Ovary (tissue), 9 donors: ENCODE data around the gene DNMT3L. TPM values are rescaled to one million over a fixed set of nuclear protein-coding genes. Genes with fewer than 3 reads are reported as not detected.
A peak's percentile ranks its signal among the peaks of the same experiment; 100 is the strongest.

Experiments
- DNase-seq, 5 donors: peaks; one replicate each; pipeline ENCODE4 v3.0.0-alpha.2; 2019 to 2020
- H3K27ac ChIP-seq, 2 donors: fragments of 200-600 bp; one replicate each; pipeline versions ENCODE4 v1.5.1 to v1.8.0; 2019 to 2022
- H3K27me3 ChIP-seq: fragments of 200-600 bp; one replicate; pipeline ENCODE4 v1.8.0; 2022
- H3K36me3 ChIP-seq: fragments of 200-600 bp; sonication (generic); one replicate; pipeline ENCODE4 v1.5.1; 2019
- H3K4me1 ChIP-seq: one replicate; pipeline ENCODE4 v1.8.1; 2013; ENCODE audit warnings: mild to moderate bottlenecking, moderate library complexity; ENCODE audit not compliant: insufficient read depth
- H3K4me3 ChIP-seq: fragments of 200-600 bp; sonication (generic); one replicate; pipeline ENCODE4 v1.5.1; 2017
- H3K9me3 ChIP-seq, 2 donors: fragments of 200-600 bp in 1 of 2; sonication (generic) in 1 of 2; one replicate each; pipeline versions ENCODE4 v1.5.1 to v1.8.1; 2013 to 2019; ENCODE audit warnings: mild to moderate bottlenecking in 1 of 2, moderate library complexity in 1 of 2
- EP300 ChIP-seq: sonication (generic); formaldehyde crosslinking; IDR thresholded peaks from one replicate; pipeline ENCODE4 v1.6.1; 2017; ENCODE audit warnings: antibody characterized with exemption
- POLR2A ChIP-seq: fragments of 450-650 bp; IDR thresholded peaks from one replicate; pipeline ENCODE4 v1.6.1; 2017; ENCODE audit warnings: antibody characterized with exemption, mild to moderate bottlenecking, moderate library complexity
- WGBS, 3 donors: extraction: QIAGEN DNeasy Blood & Tissue Kit in 1 of 3; methylation state at CpG; one replicate each; pipeline versions ENCODE4 v1.1.5 to v1.1.7; 2013 to 2017; 5-methylcytosine and 5-hydroxymethylcytosine counted together
- intact Hi-C, 4 donors: fragments of 100-400 bp; cut with DNase I; formaldehyde crosslinking; loops; one replicate each; pipeline versions ENCODE4 v1.11.0 to v1.15.1; 2022 to 2023
- polyA plus RNA-seq, 2 donors: library from polyadenylated mRNA; stranded (reverse); fragments of 200-250 nt in 1 of 2; fragments of 350-450 nt in 1 of 2; fragmentation: Illumina TruSeq in 1 of 2; extraction: RNeasy Lipid Tissue Mini Kit (QIAGEN cat#74804) in 1 of 2; gene quantifications; one replicate each; pipeline ENCODE4 v1.2.3, GENCODE V29; 2013 to 2014
- total RNA-seq, 7 donors: library from RNA; depleted of rRNA in 2 of 7; stranded (reverse); fragments of >200 nt in 2 of 7; fragmentation: NEBNext Ultra II Directional in 3 of 7; extraction: Animal tissue kit (Norgen Biotek cat#: 25700) in 3 of 7; gene quantifications; one replicate each; pipeline versions ENCODE4 v1.1.0 to v1.2.4, GENCODE V29; 2016 to 2023
- TF ChIP-seq, protein P1 (sequence below), 3 donors: fragments of 450-650 bp in 2 of 3; fragments of 200-600 bp in 1 of 3; IDR thresholded peaks; one replicate each; pipeline versions ENCODE4 v1.5.1 to v1.8.0; 2016 to 2022; ENCODE audit warnings: antibody characterized with exemption in 3 of 3, mild to moderate bottlenecking in 1 of 3
- donor health status: DM: no; HTN: no; CAD: no; lungs with moderate emphysema.
- donor health status: DM: no; HTN: no; CAD: no.
- donor health status: Bipolar disorder and iron deficiency.
- donor health status: DM: yes; HTN: yes; CAD: no.
- donor health status: DM: no; HTN: no; CAD: no.
- donor health status: DM: yes; HTN: yes; CAD: no.

DNMT3L gene
- total and polyA plus RNA-seq, 9 donors = not detected

DNA sequence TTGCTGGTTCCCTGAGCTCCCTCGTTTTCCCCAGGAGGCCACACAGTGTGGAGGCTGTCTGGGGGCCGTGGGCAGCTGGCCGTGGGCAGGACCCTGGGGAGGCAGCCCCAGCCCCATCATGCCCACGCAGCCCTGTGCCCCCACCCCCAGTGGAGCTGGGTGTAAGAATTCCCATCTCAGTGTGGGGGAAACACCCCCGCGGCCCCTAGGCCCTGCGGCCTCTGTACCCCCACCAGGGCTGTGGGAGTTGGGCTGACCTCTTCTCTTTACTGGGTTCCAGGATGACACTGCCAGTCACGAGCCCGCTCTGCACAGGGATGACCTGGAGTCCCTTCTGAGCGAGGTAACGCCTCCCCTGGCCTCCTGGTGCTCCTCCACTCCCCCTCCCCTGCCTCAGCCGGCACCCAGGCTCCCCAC lies 34.4 kb upstream of the DNMT3L start:
- no peak for TF ChIP-seq EP300
- TF ChIP-seq, protein P1, sequence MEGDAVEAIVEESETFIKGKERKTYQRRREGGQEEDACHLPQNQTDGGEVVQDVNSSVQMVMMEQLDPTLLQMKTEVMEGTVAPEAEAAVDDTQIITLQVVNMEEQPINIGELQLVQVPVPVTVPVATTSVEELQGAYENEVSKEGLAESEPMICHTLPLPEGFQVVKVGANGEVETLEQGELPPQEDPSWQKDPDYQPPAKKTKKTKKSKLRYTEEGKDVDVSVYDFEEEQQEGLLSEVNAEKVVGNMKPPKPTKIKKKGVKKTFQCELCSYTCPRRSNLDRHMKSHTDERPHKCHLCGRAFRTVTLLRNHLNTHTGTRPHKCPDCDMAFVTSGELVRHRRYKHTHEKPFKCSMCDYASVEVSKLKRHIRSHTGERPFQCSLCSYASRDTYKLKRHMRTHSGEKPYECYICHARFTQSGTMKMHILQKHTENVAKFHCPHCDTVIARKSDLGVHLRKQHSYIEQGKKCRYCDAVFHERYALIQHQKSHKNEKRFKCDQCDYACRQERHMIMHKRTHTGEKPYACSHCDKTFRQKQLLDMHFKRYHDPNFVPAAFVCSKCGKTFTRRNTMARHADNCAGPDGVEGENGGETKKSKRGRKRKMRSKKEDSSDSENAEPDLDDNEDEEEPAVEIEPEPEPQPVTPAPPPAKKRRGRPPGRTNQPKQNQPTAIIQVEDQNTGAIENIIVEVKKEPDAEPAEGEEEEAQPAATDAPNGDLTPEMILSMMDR (IDR thresholded peaks at IDR 0.05) = no peak
- no peak for TF ChIP-seq POLR2A
- Histone ChIP-seq H3K36me3 (no peaks in the 10 kb centered on the region), H3K4me3 (no peak overlapping the region), H3K27me3 (no peaks in the 10 kb centered on the region), H3K27ac (no peak overlapping the region), H3K9me3 (no peaks in the 10 kb centered on the region), H3K4me1 (peaks cover 5% of the 10 kb centered on the region)
- intact Hi-C loops = loop anchor here in 2 of 4 donors (5.0 to 10.0 kb wide), 3 partner anchors 41 to 484 kb away; partner anchors contain the start of gene CFAP410 (in 1 of the 2)
- 37 to 68% (median 40%) methylated on average over 12 of the region's 12 CpGs for WGBS, 3 donors
- DNase-seq = no peak

DNA sequence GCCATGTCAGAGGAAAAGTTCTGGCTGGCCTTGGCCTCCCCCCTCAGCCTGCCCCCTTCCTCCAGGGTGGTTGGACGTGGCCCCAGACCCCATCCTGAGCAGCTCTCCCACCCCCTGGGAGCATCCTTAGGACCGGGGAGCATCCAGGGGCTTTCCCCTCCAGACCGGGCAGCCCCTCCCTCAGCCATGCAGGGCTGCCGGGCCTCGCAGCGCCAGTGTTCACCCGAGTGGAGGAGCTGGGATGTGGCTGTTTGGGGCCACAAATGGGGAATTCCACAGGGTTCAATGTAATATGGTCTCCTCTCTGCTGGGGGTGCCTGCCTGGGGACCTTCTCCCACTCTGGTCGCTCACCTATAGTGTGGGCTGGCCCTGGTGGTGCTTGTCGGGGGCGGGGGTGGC lies 33.9 kb upstream of the DNMT3L start:
- Histone ChIP-seq H3K9me3 (no peaks in the 10 kb centered on the region), H3K4me3 (no peak overlapping the region), H3K4me1 (peaks cover under 1% of the 10 kb centered on the region), H3K36me3 (no peaks in the 10 kb centered on the region), H3K27ac (no peak overlapping the region), H3K27me3 (no peaks in the 10 kb centered on the region)
- intact Hi-C loops = loop anchor here in 2 of 4 donors (5.0 to 10.0 kb wide), 3 partner anchors 42 to 483 kb away; partner anchors contain the start of gene CFAP410 (in 1 of the 2)
- no peak for TF ChIP-seq EP300
- TF ChIP-seq, protein P1 (IDR thresholded peaks at IDR 0.05) = no peak
- no peak for TF ChIP-seq POLR2A
- 51 to 71% (median 56%) methylated on average over 9 to 10 of the region's 10 CpGs for WGBS, 3 donors
- DNase-seq = no peak

DNA sequence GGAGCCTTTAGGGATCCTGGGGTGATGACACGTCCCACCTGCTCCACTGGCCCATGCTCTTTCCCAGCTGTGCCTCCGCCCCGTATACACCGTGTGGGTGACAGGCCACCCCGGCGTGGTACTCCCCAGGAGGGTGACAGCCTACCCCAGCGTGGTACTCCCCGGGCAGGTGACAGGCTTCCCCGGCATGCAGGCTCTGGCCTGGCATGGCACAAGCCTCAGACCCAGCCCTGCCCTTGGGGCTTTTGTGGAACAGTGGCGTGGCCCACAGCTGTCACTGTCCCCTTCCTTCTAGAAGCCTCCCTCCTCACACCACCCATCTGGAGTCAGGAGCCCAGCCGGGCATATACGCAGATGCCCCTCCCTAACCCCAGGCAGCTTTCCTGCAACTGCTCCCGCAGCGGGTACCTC lies 33.5 kb upstream of the DNMT3L start:
- intact Hi-C loops = loop anchor here in 2 of 4 donors (5.0 to 10.0 kb wide), 3 partner anchors 42 to 483 kb away; partner anchors contain the start of gene CFAP410 (in 1 of the 2)
- Histone ChIP-seq H3K4me1 (no peaks in the 10 kb centered on the region), H3K27me3 (no peaks in the 10 kb centered on the region), H3K9me3 (no peaks in the 10 kb centered on the region), H3K36me3 (no peaks in the 10 kb centered on the region), H3K27ac (no peak overlapping the region), H3K4me3 (no peak overlapping the region)
- DNase-seq = no peak
- TF ChIP-seq, protein P1 (IDR thresholded peaks at IDR 0.05) = no peak
- no peak for TF ChIP-seq EP300
- no peak for TF ChIP-seq POLR2A
- 57 to 72% (median 60%) methylated on average over 13 to 14 of the region's 14 CpGs for WGBS, 3 donors

DNA sequence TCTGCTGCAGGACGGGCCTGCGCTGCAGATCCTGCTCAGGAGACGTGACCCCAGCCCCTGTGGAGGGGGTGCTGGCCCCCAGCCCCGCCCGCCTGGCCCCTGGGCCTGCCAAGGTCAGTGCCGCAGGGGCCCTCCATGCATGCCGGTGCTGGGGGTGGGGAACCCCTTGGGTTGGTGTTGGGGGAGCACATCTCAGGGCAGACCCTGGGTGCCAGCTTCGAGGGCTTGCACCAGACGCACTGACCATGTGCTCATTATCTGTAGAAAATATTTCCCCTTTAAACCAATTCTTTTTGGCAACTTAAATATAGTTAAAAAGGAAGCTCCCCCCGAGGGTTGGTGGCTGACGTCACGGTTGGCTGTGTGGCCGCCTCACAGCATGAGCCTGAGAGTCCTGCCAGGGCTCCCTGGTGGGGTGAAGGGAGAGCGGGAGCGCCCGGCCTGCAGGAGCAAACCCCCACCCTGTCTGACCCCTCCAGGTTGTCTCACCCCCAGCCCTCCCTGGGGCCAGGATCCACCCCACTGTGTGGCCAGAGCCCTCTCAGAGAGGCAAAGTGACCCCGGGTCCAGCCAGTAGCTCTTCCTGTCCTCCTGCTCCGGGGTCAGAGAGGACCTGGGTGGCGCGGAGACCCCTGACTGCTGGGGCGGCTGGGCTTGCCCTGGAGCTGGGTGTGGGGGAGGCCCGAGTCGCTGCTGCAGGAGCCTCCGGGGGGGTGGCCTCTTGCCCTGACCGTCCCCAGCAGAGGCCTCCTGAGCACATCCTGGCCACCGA lies 32.9 kb upstream of the DNMT3L start:
- H3K4me1 ChIP-seq = no peaks in the 10 kb centered on the region
- peak; percentile 62 to 83 (median 69) for DNase-seq
- no peaks in the 10 kb centered on the region for H3K36me3 ChIP-seq
- TF ChIP-seq EP300 (no peak), POLR2A (no peak)
- TF ChIP-seq, protein P1 (IDR thresholded peaks at IDR 0.05) = no peak
- no peak overlapping the region for H3K27ac ChIP-seq
- H3K27me3 ChIP-seq = no peaks in the 10 kb centered on the region
- H3K4me3 ChIP-seq = no peak overlapping the region
- H3K9me3 ChIP-seq = no peaks in the 10 kb centered on the region
- WGBS, 3 donors = 24 to 31% (median 28%) methylated on average over 21 to 26 of the region's 26 CpGs
- intact Hi-C loops = loop anchor here in 2 of 4 donors (5.0 to 10.0 kb wide), 3 partner anchors 43 to 482 kb away; partner anchors contain the start of gene CFAP410 (in 1 of the 2)
